GM12878 (cell line): Measurements from ENCODE around the gene KDF1. TPM values are rescaled to one million over a fixed set of nuclear protein-coding genes. Genes with fewer than 3 reads are reported as not detected.

Source experiments
- ATAC-seq: fragments of 200-7000 bp; cut with Tn5 transposase; 3 replicates; pipeline ENCODE4 v1.9.1; 2020; ENCODE audit warnings: mild to moderate bottlenecking, moderate library complexity
- BruUV-seq: library from RNA; stranded (reverse); fragments of 400-500 nt; replicated peaks from 2 replicates; lab custom pipeline; 2021; lab: Mats Ljungman, UMichigan
- CTCF ChIA-PET: fragments of 300-600 bp; sonication (Branson Sonifier 250); formaldehyde crosslinking; extraction: SDS; loops from one replicate; lab custom pipeline; 2021; ENCODE audit warnings: inconsistent platforms; lab: Yijun Ruan, JAX
- POLR2A ChIA-PET: fragments of 350-600 bp; formaldehyde crosslinking; extraction: SDS; loops from one replicate; lab custom pipeline; 2021; ENCODE audit warnings: inconsistent platforms; lab: Charles Lee
- RAD21 ChIA-PET: fragments of 300-600 bp; sonication (Branson Sonifier 250); formaldehyde crosslinking; loops from one replicate; lab custom pipeline; 2023; ENCODE audit warnings: antibody characterized with exemption; ENCODE audit not compliant: unreplicated experiment; lab: Charles Lee
- SMC1A ChIA-PET: fragments of 300-600 bp; sonication (Branson Sonifier 250); formaldehyde crosslinking; loops from one replicate; lab custom pipeline; 2023; ENCODE audit not compliant: unreplicated experiment, uncharacterized antibody; lab: Charles Lee
- DNase-seq: peaks from one replicate; pipeline ENCODE4 v3.0.0-alpha.2; 2011; ENCODE audit warnings: low read depth, low spot score
- FAIRE-seq: peaks from 3 replicates; lab custom pipeline; 2011; peaks lifted over from hg19 to GRCh38; lab: Jason Lieb, UNC
- H2AFZ ChIP-seq: 2 replicates; pipeline ENCODE4 v1.6.0; 2011; ENCODE audit warnings: low read depth, low read length, control low read depth; ENCODE audit not compliant: control insufficient read depth
- H3K27ac ChIP-seq: 2 replicates; pipeline ENCODE4 v1.5.1; 2011; ENCODE audit warnings: control low read depth; ENCODE audit not compliant: control insufficient read depth, insufficient read depth
- H3K27me3 ChIP-seq, 2 experiments: replicated peaks in 1 of 2; 2 replicates each; pipeline versions ENCODE4 v1.6.0 to v1.6.1; 2011; ENCODE audit warnings: low read length in 1 of 2; ENCODE audit not compliant: control insufficient read depth in 2 of 2, insufficient read depth in 2 of 2
- H3K36me3 ChIP-seq, 2 experiments: 2 replicates each; pipeline ENCODE4 v1.5.1; 2011; ENCODE audit warnings: low read length in 1 of 2; ENCODE audit not compliant: control insufficient read depth in 2 of 2, insufficient read depth in 2 of 2
- H3K4me1 ChIP-seq: 2 replicates; pipeline ENCODE4 v1.6.1; 2011; ENCODE audit warnings: mild to moderate bottlenecking, low read length, moderate library complexity, mixed read lengths; ENCODE audit not compliant: control insufficient read depth, insufficient read depth
- H3K4me2 ChIP-seq: 2 replicates; pipeline ENCODE4 v1.6.0; 2011; ENCODE audit warnings: control low read depth; ENCODE audit not compliant: control insufficient read depth, insufficient read depth
- H3K4me3 ChIP-seq: fragments of 200-600 bp; sonication (generic); 2 replicates; pipeline ENCODE4 v1.5.1; 2016
- H3K79me2 ChIP-seq: 2 replicates; pipeline ENCODE4 v1.6.0; 2011; ENCODE audit warnings: low read length; ENCODE audit not compliant: control insufficient read depth, insufficient read depth
- H3K9ac ChIP-seq: 2 replicates; pipeline ENCODE4 v1.8.0; 2011; ENCODE audit warnings: low read length, control low read depth, mixed read lengths; ENCODE audit not compliant: control insufficient read depth, insufficient read depth
- H3K9me3 ChIP-seq: replicated peaks from 3 replicates; pipeline ENCODE4 v1.5.1; 2011; ENCODE audit warnings: mild to moderate bottlenecking, low read length; ENCODE audit not compliant: control insufficient read depth, insufficient read depth
- H4K20me1 ChIP-seq: 2 replicates; pipeline ENCODE4 v1.6.0; 2011; ENCODE audit not compliant: control insufficient read depth, insufficient read depth
- CBX3 ChIP-seq: fragments of 200-600 bp; sonication (generic); IDR thresholded peaks from 2 replicates; pipeline ENCODE4 v1.6.1; 2016; ENCODE audit warnings: low read depth, borderline replicate concordance
- CEBPB ChIP-seq, 2 experiments: fragments of 150-350 bp in 1 of 2; IDR thresholded peaks; 2 replicates each; pipeline ENCODE4 v1.6.1; 2012 to 2014; ENCODE audit warnings: low read depth in 2 of 2, low read length in 2 of 2, borderline replicate concordance in 1 of 2, inconsistent platforms in 1 of 2
- CREB1 ChIP-seq: IDR thresholded peaks from 2 replicates; pipeline ENCODE4 v1.6.1; 2012; ENCODE audit warnings: low read depth, mild to moderate bottlenecking, inconsistent platforms
- DPF2 ChIP-seq: fragments of 450-650 bp; IDR thresholded peaks from 2 replicates; pipeline ENCODE4 v1.6.1; 2017; ENCODE audit warnings: mild to moderate bottlenecking
- EGR1 ChIP-seq, 2 experiments: IDR thresholded peaks; 1 replicate in 1 of 2; 2 replicates in 1 of 2; pipeline ENCODE4 v1.6.1; 2011 to 2012; ENCODE audit warnings: low read depth in 2 of 2, low read length in 2 of 2, borderline replicate concordance in 1 of 2, mild to moderate bottlenecking in 1 of 2, moderate library complexity in 1 of 2
- IRF4 ChIP-seq: IDR thresholded peaks from 2 replicates; pipeline ENCODE4 v1.6.1; 2011; ENCODE audit warnings: low read depth, low read length
- MXI1 ChIP-seq: fragments of 150-350 bp; IDR thresholded peaks from 2 replicates; pipeline ENCODE4 v1.6.1; 2011; ENCODE audit warnings: low read depth, mild to moderate bottlenecking, inconsistent platforms, low read length, improper control_type of control experiment
- NR2C2 ChIP-seq: IDR thresholded peaks from 2 replicates; pipeline ENCODE4 v1.6.1; 2011; ENCODE audit warnings: borderline replicate concordance, low read depth; ENCODE audit not compliant: control insufficient read depth, insufficient read length
- NR2F1 ChIP-seq: fragments of 450-650 bp; conservative IDR thresholded peaks from 2 replicates; pipeline ENCODE4 v1.6.1; 2017; ENCODE audit warnings: mild to moderate bottlenecking
- PML ChIP-seq: IDR thresholded peaks from 2 replicates; pipeline ENCODE4 v1.6.1; 2012; ENCODE audit warnings: low read length, inconsistent platforms
- RB1 ChIP-seq: fragments of 450-650 bp; formaldehyde crosslinking; IDR thresholded peaks from 2 replicates; pipeline ENCODE4 v1.6.1; 2017; ENCODE audit warnings: mild to moderate bottlenecking, borderline replicate concordance
- SREBF2 ChIP-seq: IDR thresholded peaks from 2 replicates; pipeline ENCODE4 v1.6.1; 2012; ENCODE audit warnings: mild to moderate bottlenecking, low read length
- ZBTB33 ChIP-seq: fragments of 450-650 bp; IDR thresholded peaks from 2 replicates; pipeline ENCODE4 v1.6.1; 2017; ENCODE audit warnings: mild to moderate bottlenecking
- ZNF24 ChIP-seq: fragments of 450-650 bp; IDR thresholded peaks from 2 replicates; pipeline ENCODE4 v1.6.1; 2017; ENCODE audit warnings: antibody characterized with exemption, mild to moderate bottlenecking
- WGBS: methylation state at CpG from one replicate; pipeline ENCODE4 v1.1.6; 2016; ENCODE audit warnings: low lambda C conversion rate; ENCODE audit not compliant: insufficient replicate concordance, insufficient coverage; ENCODE audit errors: missing lambda C conversion rate; 5-methylcytosine and 5-hydroxymethylcytosine counted together
- in situ Hi-C: fragments of 300-500 bp; cut with MboI; formaldehyde crosslinking; loops from 9 replicates; pipeline ENCODE4 v1.14.3; 2018; ENCODE audit warnings: mixed read lengths
- intact Hi-C: fragments of 100-400 bp; cut with micrococcal nuclease; formaldehyde crosslinking; loops from one replicate; pipeline ENCODE4 v1.14.2; 2022; ENCODE audit not compliant: unreplicated experiment
- polyA plus RNA-seq, 11 experiments: library from polyadenylated mRNA; depleted of rRNA in 4 of 11; unstranded in 6 of 11; stranded (reverse) in 5 of 11; fragments of >200 nt; fragmentation: Nextera tagmentation in 4 of 11; fragmentation: Illumina TruSeq in 1 of 11; extraction: Ambion mirVana in 4 of 11; extraction: Trizol in 1 of 11; gene quantifications; 1 replicate in 1 of 11; 2 replicates in 10 of 11; pipeline versions ENCODE4 v1.2.1 to v1.2.3, GENCODE V29; 2011 to 2016; ENCODE audit warnings: inconsistent platforms in 2 of 11, missing spikeins in 2 of 11, low read depth in 1 of 11
- total RNA-seq, 4 experiments: library from RNA; depleted of rRNA in 3 of 4; stranded (reverse); fragments of >200 nt in 3 of 4; fragmentation: Illumina TruSeq in 1 of 4; extraction: Trizol in 1 of 4; gene quantifications; 2 replicates each; pipeline versions ENCODE4 v1.2.1 to v1.2.3, GENCODE V29; 2013 to 2021
- TF ChIP-seq, protein P1 (sequence below): IDR thresholded peaks from 2 replicates; pipeline ENCODE4 v1.6.1; 2012; ENCODE audit warnings: mild to moderate bottlenecking, low read depth, low read length
- TF ChIP-seq, protein P2 (sequence below): IDR thresholded peaks from 2 replicates; pipeline ENCODE4 v1.6.1; 2011; ENCODE audit warnings: mild to moderate bottlenecking, low read depth, low read length, moderate library complexity; ENCODE audit not compliant: insufficient replicate concordance

The KDF1 gene
- total and polyA plus RNA-seq, 10 of the 15 experiments (the other 5 are each of a cell fraction or from before 2014, with no cell fraction given), result 0.03 to 0.13 (median 0.04) TPM; not detected in 7

DNA sequence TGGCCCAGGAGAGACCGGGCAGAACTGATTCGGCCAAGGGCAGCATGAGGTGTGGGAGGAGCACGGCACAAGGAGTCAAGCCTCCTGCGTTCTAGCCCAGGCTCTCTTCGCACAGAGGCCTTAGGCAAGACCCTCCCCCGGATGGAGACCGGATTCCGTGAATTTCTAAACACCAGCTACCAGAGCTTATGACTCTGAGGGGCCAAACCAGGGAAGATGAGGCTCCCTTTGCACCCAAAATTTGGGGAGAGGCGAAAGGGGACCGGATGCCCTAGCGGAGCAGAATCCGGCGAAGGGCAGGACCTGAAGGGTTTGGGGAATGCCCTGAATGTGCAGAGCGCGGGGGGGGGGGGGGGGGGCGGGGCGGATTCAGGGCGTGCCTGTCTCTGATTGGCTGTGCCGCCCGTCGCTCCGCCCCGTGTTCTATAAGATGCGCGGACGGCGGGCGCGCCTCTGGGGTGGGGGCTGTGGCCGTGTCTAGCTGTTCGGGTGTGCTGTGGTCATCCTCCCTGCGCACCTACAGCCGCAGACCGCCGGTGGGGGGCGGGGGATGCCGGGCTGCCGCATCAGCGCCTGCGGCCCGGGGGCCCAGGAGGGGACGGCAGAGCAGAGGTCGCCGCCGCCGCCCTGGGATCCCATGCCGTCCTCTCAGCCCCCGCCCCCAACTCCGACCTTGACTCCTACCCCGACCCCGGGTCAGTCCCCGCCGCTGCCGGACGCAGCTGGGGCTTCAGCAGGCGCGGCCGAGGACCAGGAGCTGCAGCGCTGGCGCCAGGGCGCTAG lies 33.2 kb upstream of the KDF1 start, which contains the start of gene TRNP1:
TRNP1 (plus strand) TSS at position 456 of the 783 bp plus-strand sequence; CDS start at position 551, 95 bp downstream.
- BruUV-seq, result no TSS peak
- Histone ChIP-seq H3K79me2 (no peaks in the 10 kb centered on the region), H3K27me3 (peaks cover 2 to 13% of the 10 kb centered on the region in 2 experiments), H3K9ac (peak within 1 kb of the TSS; percentile 35; the same call in 1 of the 2 replicates), H4K20me1 (no peaks in the 10 kb centered on the region; the same call in 1 of the 2 replicates), H2AFZ (peak within 1 kb of the TSS; percentile 78), H3K4me2 (peak within 1 kb of the TSS; percentile 92), H3K27ac (no peak within 1 kb of the TSS), H3K4me3 (peak within 1 kb of the TSS; percentile 58), H3K9me3 (no peaks in the 10 kb centered on the region), H3K4me1 (peaks cover 5% of the 10 kb centered on the region), H3K36me3 (no peaks in the 10 kb centered on the region)
- DNase-seq (no peak), ATAC-seq (peak; percentile 74), FAIRE-seq (no peak)
- RAD21 ChIA-PET, result interaction anchor here (0.9 kb wide), 1 partner anchor 106 kb away, joined by 3 read pairs; no protein-coding TSS in a partner anchor
- POLR2A ChIA-PET, result interaction anchor here (0.6 kb wide), 1 partner anchor 198 kb away, joined by 4 read pairs; no protein-coding TSS in a partner anchor
- in situ Hi-C loops (no loop called here), intact Hi-C loops (no loop called here)
- CTCF ChIA-PET, result interaction anchor here (0.5 to 7.0 kb wide), 2 partner anchors 103 to 1014 kb away, joined by 4 to 99 read pairs; no protein-coding TSS in a partner anchor
- SMC1A ChIA-PET, result no interaction called here
- under 1% methylated on average over 27 of the region's 61 CpGs for WGBS
- TF ChIP-seq, protein P1, sequence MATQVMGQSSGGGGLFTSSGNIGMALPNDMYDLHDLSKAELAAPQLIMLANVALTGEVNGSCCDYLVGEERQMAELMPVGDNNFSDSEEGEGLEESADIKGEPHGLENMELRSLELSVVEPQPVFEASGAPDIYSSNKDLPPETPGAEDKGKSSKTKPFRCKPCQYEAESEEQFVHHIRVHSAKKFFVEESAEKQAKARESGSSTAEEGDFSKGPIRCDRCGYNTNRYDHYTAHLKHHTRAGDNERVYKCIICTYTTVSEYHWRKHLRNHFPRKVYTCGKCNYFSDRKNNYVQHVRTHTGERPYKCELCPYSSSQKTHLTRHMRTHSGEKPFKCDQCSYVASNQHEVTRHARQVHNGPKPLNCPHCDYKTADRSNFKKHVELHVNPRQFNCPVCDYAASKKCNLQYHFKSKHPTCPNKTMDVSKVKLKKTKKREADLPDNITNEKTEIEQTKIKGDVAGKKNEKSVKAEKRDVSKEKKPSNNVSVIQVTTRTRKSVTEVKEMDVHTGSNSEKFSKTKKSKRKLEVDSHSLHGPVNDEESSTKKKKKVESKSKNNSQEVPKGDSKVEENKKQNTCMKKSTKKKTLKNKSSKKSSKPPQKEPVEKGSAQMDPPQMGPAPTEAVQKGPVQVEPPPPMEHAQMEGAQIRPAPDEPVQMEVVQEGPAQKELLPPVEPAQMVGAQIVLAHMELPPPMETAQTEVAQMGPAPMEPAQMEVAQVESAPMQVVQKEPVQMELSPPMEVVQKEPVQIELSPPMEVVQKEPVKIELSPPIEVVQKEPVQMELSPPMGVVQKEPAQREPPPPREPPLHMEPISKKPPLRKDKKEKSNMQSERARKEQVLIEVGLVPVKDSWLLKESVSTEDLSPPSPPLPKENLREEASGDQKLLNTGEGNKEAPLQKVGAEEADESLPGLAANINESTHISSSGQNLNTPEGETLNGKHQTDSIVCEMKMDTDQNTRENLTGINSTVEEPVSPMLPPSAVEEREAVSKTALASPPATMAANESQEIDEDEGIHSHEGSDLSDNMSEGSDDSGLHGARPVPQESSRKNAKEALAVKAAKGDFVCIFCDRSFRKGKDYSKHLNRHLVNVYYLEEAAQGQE, result no peak
- TF ChIP-seq CBX3, result no peak
- TF ChIP-seq ZNF24, result no peak
- TF ChIP-seq, protein P2, sequence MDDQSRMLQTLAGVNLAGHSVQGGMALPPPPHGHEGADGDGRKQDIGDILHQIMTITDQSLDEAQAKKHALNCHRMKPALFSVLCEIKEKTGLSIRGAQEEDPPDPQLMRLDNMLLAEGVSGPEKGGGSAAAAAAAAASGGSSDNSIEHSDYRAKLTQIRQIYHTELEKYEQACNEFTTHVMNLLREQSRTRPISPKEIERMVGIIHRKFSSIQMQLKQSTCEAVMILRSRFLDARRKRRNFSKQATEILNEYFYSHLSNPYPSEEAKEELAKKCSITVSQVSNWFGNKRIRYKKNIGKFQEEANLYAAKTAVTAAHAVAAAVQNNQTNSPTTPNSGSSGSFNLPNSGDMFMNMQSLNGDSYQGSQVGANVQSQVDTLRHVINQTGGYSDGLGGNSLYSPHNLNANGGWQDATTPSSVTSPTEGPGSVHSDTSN, result peak; percentile 91
- TF ChIP-seq CEBPB (IDR thresholded peaks at IDR 0.05; ENCODE audit: borderline replicate concordance in 1 of 2, low read depth in 2 of 2, low read length in 2 of 2), result no peak
- TF ChIP-seq EGR1 (IDR thresholded peaks at IDR 0.05; ENCODE audit: borderline replicate concordance in 1 of 2, low read depth in 2 of 2, low read length in 2 of 2), result no peak
- 0 out of 2 replicates have a peak, but pooled peaks have one; percentile 27 for TF ChIP-seq CREB1
- 0 out of 2 replicates have a peak, but pooled peaks have one; percentile 29 for TF ChIP-seq DPF2
- TF ChIP-seq SREBF2, result no peak
- TF ChIP-seq IRF4, result no peak
- TF ChIP-seq NR2C2, result no peak
- TF ChIP-seq RB1, result no peak
- TF ChIP-seq MXI1, result no peak
- TF ChIP-seq NR2F1, result peak; percentile 47; the same call in 1 of the 2 replicates
- no peak for TF ChIP-seq ZBTB33
- TF ChIP-seq PML, result no peak
